Measurements from ENCODE around the gene IL13RA1.
"Not testable (repeated sequence)": the region's sequence is repeated elsewhere in the genome, so short reads cannot be mapped to it uniquely, and the experiment has no call there.

Gene IL13RA1

DNA sequence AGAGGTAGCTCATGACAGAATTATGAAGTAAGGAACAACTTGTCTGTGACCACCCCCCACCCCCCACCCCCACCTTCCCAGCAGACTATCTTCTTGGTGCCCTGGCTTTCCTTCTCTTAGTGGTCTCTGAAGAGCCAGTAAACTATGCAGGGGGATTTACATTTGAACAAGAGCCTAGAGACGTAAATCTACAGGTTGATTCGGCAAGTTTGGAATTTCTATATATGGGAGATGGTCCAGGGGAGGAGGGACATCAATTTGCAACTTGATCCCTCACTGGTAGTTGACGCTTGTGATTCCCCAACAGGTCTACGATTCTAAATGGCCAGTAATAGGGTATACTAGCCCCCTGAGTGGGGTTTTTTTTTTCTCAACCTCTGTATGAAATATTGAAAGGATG, 36.7 kb downstream of the IL13RA1 start:
- H3K4me3 ChIP-seq (ENCODE audit: low read depth, low read length) = no peak overlapping the region
- no peak for DNase-seq (ENCODE audit: low read depth)

DNA sequence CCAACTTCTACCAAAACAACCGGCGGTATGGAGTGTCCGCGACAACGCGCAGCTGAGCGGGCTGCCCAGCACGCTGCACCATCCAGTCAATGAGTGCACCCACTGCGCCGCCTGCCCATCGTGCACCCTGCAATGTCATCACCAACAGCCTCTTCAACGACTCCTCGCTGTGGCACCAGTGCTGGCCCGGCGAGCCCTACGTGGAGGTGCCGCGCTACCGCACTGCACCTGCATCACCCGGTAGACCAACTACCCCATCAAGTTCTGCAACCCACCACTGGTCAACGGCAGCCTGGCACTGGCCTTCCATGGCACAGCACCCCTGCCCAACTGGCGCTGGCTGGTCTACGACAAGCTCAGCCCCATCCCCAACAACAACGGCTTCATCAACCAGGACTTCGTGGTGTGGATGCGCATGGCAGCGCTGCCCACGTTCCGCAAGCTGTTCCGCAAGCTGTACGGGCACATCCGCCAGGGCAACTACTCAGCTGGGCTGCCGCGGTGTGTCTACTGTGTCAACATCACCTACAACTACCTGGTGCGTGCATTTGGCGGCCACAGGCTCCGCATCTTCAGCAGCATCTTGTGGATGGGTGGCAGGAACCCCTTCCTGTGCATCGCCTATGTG, 42.8 kb downstream of the IL13RA1 start:
- H3K4me3 ChIP-seq (ENCODE audit: low read depth, low read length) = no peak overlapping the region
- no peak for DNase-seq (ENCODE audit: low read depth)

DNA sequence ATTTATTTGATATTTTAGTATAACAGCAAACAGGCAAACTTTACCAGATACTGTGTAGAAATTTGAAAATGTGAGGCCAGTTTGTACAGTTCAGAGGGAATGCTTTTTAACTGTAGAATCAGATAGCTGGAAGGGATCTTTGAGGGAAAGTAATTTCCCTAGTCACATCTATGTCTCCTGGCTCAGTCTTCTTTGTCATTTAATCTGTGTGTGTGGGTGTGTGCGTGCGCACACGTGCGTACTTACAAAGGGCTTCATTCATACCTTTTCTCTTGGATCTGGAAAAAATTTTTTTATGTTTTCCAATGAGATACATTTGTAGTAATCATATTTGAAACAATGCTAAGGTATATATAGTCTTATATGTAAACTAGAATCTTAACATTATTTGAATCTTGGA, 44.6 kb downstream of the IL13RA1 start:
- no peak for DNase-seq (ENCODE audit: low read depth)
- H3K4me3 ChIP-seq (ENCODE audit: low read depth, low read length) = no peak overlapping the region

DNA sequence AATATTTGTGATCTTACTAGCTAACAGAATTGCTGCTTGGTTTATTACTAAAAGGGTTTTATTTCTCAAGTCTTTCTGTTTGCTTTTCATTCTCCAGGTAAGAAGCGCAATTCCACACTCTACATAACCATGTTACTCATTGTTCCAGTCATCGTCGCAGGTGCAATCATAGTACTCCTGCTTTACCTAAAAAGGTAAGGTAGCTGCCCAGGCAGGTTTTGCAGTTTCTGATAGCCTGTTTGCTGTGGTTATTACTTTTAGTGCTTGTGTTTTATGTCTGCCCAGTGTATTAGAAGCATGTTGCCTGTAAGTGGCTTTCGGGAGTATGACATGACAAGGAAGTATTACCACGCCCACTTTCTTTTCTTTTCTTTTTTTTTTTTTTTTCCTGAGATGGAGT, 46.4 kb downstream of the IL13RA1 start:
- no peak overlapping the region for H3K4me3 ChIP-seq (ENCODE audit: low read depth, low read length)
- DNase-seq (ENCODE audit: low read depth) = no peak

DNA sequence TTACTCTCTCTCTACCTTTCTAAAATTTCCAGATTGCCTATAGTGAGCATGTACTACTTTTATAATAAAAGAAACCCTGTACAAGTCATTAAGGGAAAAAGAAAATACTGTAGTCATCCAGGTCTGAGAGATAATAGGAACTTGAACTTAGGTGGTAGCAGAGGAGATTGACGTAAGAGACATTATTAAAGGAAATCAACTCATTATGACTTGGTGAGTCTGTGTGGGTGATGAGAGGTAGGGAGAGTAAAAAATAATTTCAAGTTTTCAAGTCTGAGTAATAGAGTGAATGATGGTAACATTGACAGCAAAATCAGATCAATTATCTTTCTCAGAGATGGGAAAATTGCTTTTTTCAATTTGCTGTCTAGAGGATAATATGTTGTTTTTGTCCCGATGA, 52.2 kb downstream of the IL13RA1 start:
- no peak for DNase-seq (ENCODE audit: low read depth)

DNA sequence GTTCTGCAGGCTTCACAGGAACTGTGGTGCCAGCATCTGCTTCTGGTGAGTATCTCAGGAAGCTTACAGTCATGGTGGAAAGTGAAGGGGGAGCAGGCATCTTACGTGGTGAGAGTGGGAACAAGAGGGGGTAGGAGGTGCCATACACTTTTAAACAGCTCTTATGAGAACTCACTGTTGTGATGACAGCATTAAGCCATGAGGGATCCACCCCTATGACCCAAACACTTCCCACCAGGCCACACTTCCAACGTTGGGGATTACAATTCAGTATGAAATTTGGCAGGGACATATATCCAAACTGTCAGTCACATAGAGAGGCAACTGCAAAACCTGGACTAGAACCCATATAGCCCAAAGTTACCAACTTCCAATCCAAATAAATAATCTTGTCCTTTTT, 53.1 kb downstream of the IL13RA1 start:
- H3K4me3 ChIP-seq (ENCODE audit: low read depth, low read length) = no peak overlapping the region
- no peak for DNase-seq (ENCODE audit: low read depth)

More for the DNA sequence above, 52.2 kb downstream of the IL13RA1 start:
- no peak overlapping the region for H3K4me3 ChIP-seq (ENCODE audit: low read depth, low read length)

DNA sequence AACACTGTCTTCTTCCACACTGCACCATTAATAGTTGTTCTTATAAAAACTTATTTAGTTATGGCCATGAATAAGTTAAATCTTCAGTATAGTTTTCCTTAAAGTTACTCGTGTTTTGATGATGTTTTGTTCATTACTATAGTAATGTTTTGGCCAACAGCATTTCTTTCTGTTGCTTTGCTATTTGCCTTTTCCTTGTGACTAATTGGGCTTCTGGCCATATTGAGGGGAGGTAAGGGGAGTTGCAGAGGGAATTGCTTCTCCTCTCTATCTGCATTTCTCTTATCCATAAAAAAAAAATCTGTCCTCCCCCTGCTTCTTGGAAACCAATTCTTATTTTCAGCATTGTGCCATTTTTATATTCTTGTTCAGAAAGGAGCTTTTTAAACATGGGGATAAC, 53.5 kb downstream of the IL13RA1 start:
- no peak for DNase-seq (ENCODE audit: low read depth)
- H3K4me3 ChIP-seq (ENCODE audit: low read depth, low read length) = no peak overlapping the region

DNA sequence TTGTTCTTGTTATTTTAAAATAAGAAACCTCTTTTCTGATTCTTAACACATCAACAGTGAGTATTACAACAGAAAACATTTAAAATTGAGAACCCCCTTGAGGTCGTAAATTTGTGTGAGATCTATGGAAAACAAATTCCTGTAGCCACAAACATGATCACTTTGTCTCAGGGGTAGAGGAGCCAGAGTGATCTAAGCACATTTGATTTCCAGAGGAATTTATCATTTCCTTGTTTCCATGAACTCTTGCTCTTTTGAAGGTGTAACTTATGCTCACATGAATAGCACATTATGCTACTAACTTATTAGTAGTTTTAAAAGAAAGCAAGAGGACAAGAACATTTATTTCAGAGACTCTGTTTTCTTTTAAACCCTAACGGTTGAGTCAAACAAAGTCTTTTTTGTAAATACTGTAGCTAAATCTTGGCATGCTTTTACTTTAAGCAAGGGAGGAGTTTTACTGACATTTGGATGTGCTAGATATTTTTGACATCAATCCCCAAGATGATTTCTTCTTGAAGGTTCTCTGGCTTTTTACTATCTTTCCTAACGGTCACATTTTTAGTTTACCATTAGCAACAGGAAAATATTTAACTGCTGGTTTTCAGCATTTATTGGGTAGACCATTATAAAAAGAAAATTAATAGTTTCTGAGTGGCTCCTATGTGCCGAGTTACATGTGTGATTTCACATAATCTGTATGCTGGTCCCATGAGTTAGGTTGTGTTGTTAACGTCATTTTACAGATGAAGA, 68.3 kb downstream of the IL13RA1 start:
- DNase-seq (ENCODE audit: low read depth) = no peak
- H3K4me3 ChIP-seq (ENCODE audit: low read depth, low read length) = no peak overlapping the region

DNA sequence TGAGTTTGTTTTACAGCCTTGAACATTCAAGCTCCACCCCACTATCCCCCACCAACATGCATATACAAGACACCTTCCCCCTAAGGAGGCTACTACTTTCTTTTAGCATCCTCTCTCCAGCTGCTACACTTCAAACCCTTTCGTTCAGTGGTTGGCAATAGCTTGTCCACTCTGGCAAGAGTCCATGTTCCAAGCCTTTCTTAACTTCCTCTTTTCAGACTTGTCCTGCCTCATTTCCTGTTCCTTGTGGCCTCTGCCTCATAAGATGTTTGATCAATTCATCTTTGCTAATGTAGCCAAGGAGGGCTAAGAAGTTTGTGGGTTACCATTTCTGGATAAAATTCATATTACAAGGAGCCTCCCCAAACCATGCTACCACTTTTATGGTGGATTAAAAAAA, 75.5 kb downstream of the IL13RA1 start:
- H3K4me3 ChIP-seq (ENCODE audit: low read depth, low read length) = no peak overlapping the region
- peak; percentile 26 for DNase-seq (ENCODE audit: low read depth)

DNA sequence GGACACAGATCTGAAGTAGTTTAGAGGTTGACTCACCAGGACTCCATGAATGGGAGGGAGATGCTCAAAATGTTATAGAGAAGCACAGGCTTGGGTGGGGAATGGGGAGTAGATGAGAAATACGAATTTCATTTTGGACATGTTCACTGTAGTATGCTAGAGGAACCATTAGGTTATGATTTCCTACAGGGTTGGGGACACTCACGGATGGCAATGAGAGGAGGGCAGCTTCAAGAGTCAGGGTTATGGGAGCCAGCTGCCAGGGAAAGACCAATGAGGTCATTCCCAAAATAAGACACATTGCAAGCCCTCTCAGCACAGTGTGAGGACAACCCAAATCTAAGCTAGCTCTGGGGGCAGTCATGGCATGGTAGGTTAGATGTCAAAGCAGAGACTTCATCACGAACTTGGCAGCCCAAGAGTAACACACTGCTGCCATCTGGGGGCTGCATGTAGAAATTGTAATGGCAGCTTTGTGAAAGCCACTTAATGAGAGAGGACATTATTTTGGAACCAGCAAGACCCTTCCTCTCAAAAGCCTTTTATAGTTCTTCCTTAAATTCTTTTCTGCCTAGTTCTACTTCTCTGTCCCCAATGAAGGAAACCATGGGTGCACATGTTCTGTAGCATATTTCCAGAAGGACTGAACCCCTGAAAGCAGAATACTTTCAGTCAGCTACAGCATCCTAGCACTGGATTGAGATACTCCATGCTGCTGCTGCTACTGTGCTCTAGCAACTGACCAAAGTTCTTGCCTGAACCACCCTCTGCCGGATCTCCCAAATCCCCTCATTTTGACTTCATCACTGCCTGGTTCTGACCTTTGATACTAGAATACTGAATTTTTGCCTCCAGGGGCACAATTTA, 80.0 kb downstream of the IL13RA1 start:
- H3K4me3 ChIP-seq (ENCODE audit: low read depth, low read length) = no peak overlapping the region
- DNase-seq (ENCODE audit: low read depth) = no peak

DNA sequence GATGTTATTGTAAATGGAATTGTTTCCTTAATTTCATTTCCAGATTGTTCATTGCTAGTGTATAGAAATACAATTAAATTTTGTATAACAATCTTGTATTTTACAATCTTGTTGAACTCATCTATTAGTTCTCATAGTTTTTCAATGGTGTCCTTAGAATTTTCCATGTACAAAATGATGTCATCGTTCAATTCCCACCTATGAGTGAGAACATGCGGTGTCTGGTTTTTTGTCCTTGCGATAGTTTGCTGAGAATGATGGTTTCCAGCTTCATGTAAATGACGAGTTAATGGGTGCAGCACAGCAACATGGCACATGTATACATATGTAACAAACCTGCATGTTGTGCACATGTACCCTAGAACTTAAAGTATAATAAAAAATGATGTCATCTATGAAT, 89.9 kb downstream of the IL13RA1 start:
- DNase-seq (ENCODE audit: low read depth); H3K4me3 ChIP-seq (ENCODE audit: low read depth, low read length): not testable (repeated sequence)

DNA sequence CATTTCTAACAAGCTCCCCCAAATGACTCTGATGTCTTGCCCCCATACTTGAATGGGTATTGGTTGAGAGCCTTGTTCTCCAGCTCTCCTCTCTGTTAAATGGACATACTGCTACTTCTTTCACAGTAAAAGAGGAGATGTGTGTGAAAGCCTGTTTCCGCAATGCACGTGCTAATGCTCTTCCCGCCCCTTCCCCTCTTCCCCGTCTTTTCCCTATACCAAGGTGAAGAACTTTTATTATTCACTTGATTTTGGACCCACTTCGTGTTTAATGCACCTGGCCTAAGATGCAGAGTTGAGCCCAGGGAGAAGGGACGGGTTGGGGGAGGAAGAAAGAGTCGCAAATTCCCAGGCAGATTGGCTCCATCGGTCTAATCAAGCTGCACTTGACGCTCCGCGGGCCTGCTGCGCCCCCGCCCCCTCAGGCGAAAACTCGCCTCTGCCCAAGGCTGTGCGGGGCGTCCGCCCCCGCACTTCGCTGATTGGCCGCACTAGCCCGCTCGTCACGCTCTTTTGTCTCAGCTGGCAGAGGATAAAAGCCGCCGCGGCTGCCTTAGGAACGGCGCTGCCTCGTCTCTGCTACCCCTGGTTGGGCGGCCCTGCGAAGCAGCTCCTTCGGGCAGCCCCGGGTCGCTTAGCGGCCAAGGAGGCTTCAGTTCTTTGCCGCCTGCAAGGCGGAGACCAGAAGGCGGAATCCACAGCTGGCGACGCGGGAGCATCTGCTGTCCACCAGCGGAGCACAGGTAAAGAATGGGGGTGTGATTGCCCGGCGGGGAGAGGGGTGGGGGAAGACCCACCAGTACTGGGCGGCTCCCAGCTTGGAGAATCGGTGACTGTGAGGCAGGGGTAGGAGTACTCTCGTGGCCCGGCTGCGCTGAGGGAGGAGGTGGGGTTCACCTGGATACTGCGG, 96.1 kb downstream of the IL13RA1 start, which contains the start of gene ZCCHC12:
Gene ZCCHC12 (plus strand): TSS at position 562 of the 910 bp plus-strand sequence. CDS start 1,421 bp downstream, outside the sequence.
- H3K4me3 ChIP-seq (ENCODE audit: low read depth, low read length) = peak within 1 kb of the TSS; percentile 34
- DNase-seq (ENCODE audit: low read depth) = no peak

DNA sequence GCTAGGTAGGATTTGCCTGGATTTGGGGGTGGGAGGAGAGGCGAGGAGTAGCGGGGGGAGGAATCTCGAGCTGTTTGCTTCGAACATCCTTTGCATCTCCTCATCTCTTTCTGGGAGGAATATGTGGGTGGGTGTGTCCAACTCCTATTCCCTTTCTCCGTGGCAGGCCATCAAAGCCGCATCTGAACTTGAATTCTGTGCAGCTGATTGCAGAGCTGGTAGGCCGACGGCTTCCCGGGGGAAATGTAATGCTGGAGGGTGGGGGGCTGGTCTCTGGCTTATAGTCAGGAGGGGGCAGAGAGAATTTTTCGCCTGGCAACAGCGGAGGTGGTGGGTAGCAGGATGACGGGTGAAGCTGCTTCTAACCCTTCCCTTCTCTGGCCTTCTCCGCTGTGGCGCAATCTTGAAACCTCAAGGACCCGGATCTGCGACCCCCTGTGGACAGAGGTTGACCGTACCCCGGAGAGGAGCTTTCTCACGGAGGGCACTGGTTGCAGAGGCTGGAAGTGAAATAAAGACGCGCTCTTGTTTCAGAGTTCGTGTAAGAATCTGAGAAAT, 96.8 kb downstream of the IL13RA1 start:
- no peak for DNase-seq (ENCODE audit: low read depth)
- H3K4me3 ChIP-seq (ENCODE audit: low read depth, low read length) = peak overlapping the region; percentile 34

DNA sequence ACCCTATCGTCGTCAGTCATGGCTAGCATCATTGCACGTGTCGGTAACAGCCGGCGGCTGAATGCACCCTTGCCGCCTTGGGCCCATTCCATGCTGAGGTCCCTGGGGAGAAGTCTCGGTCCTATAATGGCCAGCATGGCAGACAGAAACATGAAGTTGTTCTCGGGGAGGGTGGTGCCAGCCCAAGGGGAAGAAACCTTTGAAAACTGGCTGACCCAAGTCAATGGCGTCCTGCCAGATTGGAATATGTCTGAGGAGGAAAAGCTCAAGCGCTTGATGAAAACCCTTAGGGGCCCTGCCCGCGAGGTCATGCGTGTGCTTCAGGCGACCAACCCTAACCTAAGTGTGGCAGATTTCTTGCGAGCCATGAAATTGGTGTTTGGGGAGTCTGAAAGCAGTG, 97.8 kb downstream of the IL13RA1 start:
- no peak for DNase-seq (ENCODE audit: low read depth)
- no peak overlapping the region for H3K4me3 ChIP-seq (ENCODE audit: low read depth, low read length)

DNA sequence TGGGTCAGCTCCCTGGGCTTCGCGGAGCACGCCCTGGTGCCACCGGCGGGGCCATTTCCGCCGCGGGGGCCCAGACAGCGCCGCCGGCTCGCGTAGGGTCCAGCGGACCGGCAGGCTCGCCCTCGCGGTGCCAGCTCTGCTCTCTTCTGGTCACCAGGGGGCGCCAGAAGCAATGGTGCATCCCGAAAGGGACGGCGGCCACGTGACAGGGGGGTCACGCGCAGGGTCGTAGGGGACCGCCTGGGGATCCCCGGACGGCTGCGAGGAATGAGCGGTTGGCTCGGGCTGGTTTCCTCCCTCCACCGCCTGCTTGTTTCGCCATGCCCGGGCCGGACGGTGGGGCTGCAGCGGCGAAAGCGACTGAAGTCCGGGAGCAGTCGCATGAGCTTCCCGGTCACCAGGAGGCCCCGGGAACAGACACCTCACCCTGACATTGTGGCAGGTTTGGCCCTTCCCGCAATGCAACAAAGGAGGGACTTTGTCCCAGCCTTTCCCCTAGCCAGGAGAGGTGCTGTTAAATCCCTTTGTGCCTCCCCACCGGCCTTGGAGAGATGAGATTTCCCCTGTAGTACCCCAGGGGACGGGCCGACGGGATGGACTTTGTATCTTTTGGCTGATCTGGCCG, 112.0 kb downstream of the IL13RA1 start:
- peak overlapping the region; percentile 47 for H3K4me3 ChIP-seq (ENCODE audit: low read depth, low read length)
- no peak for DNase-seq (ENCODE audit: low read depth)

Measured in skeletal muscle cell (primary cell).